ENCODE measurements around the gene LSS. TPM values are rescaled to one million over a fixed set of nuclear protein-coding genes. Genes with fewer than 3 reads are reported as not detected.

Gene LSS
- total and polyA plus RNA-seq, 2 of the 8 experiments (the other 6 are each of a cell fraction or from before 2014, with no cell fraction given) = 96.1 to 123 TPM

- FAIRE-seq (no peak), DNase-seq (ENCODE audit: low read depth in 1 of 2, low spot score in 2 of 2) (peak in 1 of 2 experiments; percentile 30)
- Histone ChIP-seq H2AK5ac (ENCODE audit: low read depth, low read length) (no peak overlapping the region), H4K20me1 (replicated peaks in 1 of 2; ENCODE audit: control insufficient read depth in 1 of 2, insufficient read depth in 2 of 2, low read length in 2 of 2) (peaks cover 0 to 9% of the 10 kb centered on the region in 2 experiments), H3K14ac (ENCODE audit: insufficient read length) (no peak overlapping the region), H3K4me3 (ENCODE audit: extremely low read depth in 1 of 4, insufficient read depth in 2 of 4, low read depth in 3 of 4, low read length in 4 of 4) (no peak overlapping the region), H3K18ac (ENCODE audit: extremely low read depth, low read length) (no peak overlapping the region), H3K23me2 (ENCODE audit: low read depth, low read length) (no peaks in the 10 kb centered on the region), H2BK12ac (ENCODE audit: low read depth, low read length) (no peak overlapping the region), H2BK15ac (ENCODE audit: low read length) (no peak overlapping the region), H3K9me3 (ENCODE audit: insufficient read depth in 2 of 2, low read depth in 1 of 2, low read length in 1 of 2) (no peaks in the 10 kb centered on the region), H3K36me3 (ENCODE audit: control insufficient read depth in 2 of 4, insufficient read depth in 4 of 4, low read length in 3 of 4) (no peaks in the 10 kb centered on the region; a peak in 1 of 8 replicates), H3K79me1 (ENCODE audit: low read depth, low read length) (peaks cover 2% of the 10 kb centered on the region; the same call in 1 of the 2 replicates), H3K23ac (ENCODE audit: insufficient read length) (no peak overlapping the region), H2AFZ (ENCODE audit: low read length) (no peak overlapping the region), H3K4ac (replicated peaks; ENCODE audit: insufficient read length, low read depth, low read length) (no peak overlapping the region), H4K5ac (ENCODE audit: insufficient read length, low read depth, low read length) (no peak overlapping the region), H3K56ac (replicated peaks; ENCODE audit: insufficient read length, low read depth, low read length) (no peak overlapping the region), H3K4me2 (ENCODE audit: insufficient read depth in 1 of 2, low read depth in 2 of 2, low read length in 2 of 2) (no peak overlapping the region), H3K27ac (ENCODE audit: low read depth, low read length) (no peak overlapping the region), H3K79me2 (ENCODE audit: control insufficient read depth in 1 of 2, insufficient read depth in 2 of 2, low read length in 2 of 2) (peaks cover 0 to 6% of the 10 kb centered on the region in 2 experiments; a peak in 1 of 4 replicates), H4K91ac (replicated peaks; ENCODE audit: insufficient read length, low read length) (no peak overlapping the region), H2BK120ac (replicated peaks; ENCODE audit: low read depth, low read length) (no peak overlapping the region), H3K4me1 (replicated peaks in 1 of 4; ENCODE audit: control insufficient read depth in 3 of 4, insufficient read depth in 4 of 4, low read length in 3 of 4) (no peaks in the 10 kb centered on the region), H3K9ac (replicated peaks in 1 of 4; ENCODE audit: extremely low read depth in 1 of 4, low read depth in 3 of 4, low read length in 3 of 4) (no peak overlapping the region), H2BK5ac (ENCODE audit: low read depth, low read length) (no peak overlapping the region), H2BK20ac (ENCODE audit: low read length) (no peak overlapping the region), H4K8ac (ENCODE audit: extremely low read depth, insufficient read depth, low read length) (peak overlapping the region; percentile 57; the same call in 1 of the 2 replicates), H3K27me3 (replicated peaks in 1 of 4; ENCODE audit: control insufficient read depth in 3 of 4, extremely low read depth in 1 of 4, insufficient read depth in 3 of 4, low read length in 3 of 4) (no peaks in the 10 kb centered on the region)
- 87% methylated on average over 14 of the region's 14 CpGs; no CpG with 5 or more reads in 1 of the 2 experiments for WGBS, 2 experiments (ENCODE audit: extremely low coverage in 1 of 2, insufficient coverage in 1 of 2, insufficient read length in 1 of 2, insufficient replicate concordance in 2 of 2, low coverage in 1 of 2, low lambda C conversion rate in 2 of 2, missing lambda C conversion rate in 1 of 2)
- ChIA-PET POLR2A (ENCODE audit: partially characterized antibody) (no interaction called here), CTCF (ENCODE audit: partially characterized antibody) (interaction anchor here (0.8 to 1.6 kb wide), 3 partner anchors 13 to 25 kb away, joined by 3 to 5 read pairs (median 3); partner anchors contain the start of gene FTCD)
- no peak for TF ChIP-seq SIN3A (conservative IDR thresholded peaks at IDR 0.05 in 1 of 2, IDR thresholded peaks at IDR 0.05 in 1 of 2; ENCODE audit: low read depth in 1 of 2, low read length in 2 of 2)
- TF ChIP-seq SP2 (IDR thresholded peaks at IDR 0.05; ENCODE audit: low read length) = no peak
- TF ChIP-seq ZNF274 (IDR thresholded peaks at IDR 0.05; ENCODE audit: borderline replicate concordance, extremely low read depth, low read length) = no peak
- TF ChIP-seq RAD21 (IDR thresholded peaks at IDR 0.05 in 1 of 2, conservative IDR thresholded peaks at IDR 0.05 in 1 of 2; ENCODE audit: low read depth in 2 of 2, low read length in 2 of 2) = no peak
- TF ChIP-seq ATF2 (IDR thresholded peaks at IDR 0.05; ENCODE audit: low read length) = no peak
- TF ChIP-seq, protein P1, sequence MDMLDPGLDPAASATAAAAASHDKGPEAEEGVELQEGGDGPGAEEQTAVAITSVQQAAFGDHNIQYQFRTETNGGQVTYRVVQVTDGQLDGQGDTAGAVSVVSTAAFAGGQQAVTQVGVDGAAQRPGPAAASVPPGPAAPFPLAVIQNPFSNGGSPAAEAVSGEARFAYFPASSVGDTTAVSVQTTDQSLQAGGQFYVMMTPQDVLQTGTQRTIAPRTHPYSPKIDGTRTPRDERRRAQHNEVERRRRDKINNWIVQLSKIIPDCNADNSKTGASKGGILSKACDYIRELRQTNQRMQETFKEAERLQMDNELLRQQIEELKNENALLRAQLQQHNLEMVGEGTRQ (IDR thresholded peaks at IDR 0.05; ENCODE audit: low read length) = no peak
- no peak for TF ChIP-seq NRF1 (IDR thresholded peaks at IDR 0.05; ENCODE audit: low read depth, low read length)
- TF ChIP-seq BRCA1 (IDR thresholded peaks at IDR 0.05; ENCODE audit: low read depth, low read length) = no peak
- no peak for TF ChIP-seq KDM5A (IDR thresholded peaks at IDR 0.05; ENCODE audit: low read length)
- TF ChIP-seq HDAC2 (IDR thresholded peaks at IDR 0.05; ENCODE audit: borderline replicate concordance in 1 of 2, low read depth in 2 of 2, low read length in 2 of 2) = no peak
These were observed 60.3 kb downstream of the LSS start for GRCh38 chr21:46168238-46168637.

All from H1 (cell line).